ENCODE measurements around the gene PLAC9. TPM values are rescaled to one million over a fixed set of nuclear protein-coding genes. Genes with fewer than 3 reads are reported as not detected.

PLAC9 gene
- total and polyA plus RNA-seq, 4 donors: 11.8 to 53.1 (median 23.4) TPM

GRCh38 chr10:80187465-80188409 is 55.2 kb downstream of the PLAC9 start:
- H3K9ac ChIP-seq (ENCODE audit: insufficient read depth in 1 of 2, low read length in 2 of 2): no peak overlapping the region
- no peak for DNase-seq

GRCh38 chr10:80188713-80189112 is 56.2 kb downstream of the PLAC9 start:
- 93 to 96% methylated on average over 9 of the region's 9 CpGs for WGBS, 2 donors
- no peak for ATAC-seq (ENCODE audit: insufficient read depth, low FRiP score)
- H3K27me3 ChIP-seq (ENCODE audit: control insufficient read depth in 3 of 3, insufficient read depth in 3 of 3, low read length in 2 of 3): no peaks in the 10 kb centered on the region
- no peak overlapping the region for H3K4me3 ChIP-seq
- peaks cover 5 to 36% (median 10%) of the 10 kb centered on the region in 5 donors for H3K4me1 ChIP-seq (ENCODE audit: control insufficient read depth in 5 of 5, insufficient read depth in 5 of 5, low read length in 5 of 5)
- no peak for DNase-seq
- peaks cover 0 to under 1% (median 0%) of the 10 kb centered on the region in 4 donors for H3K36me3 ChIP-seq (ENCODE audit: control insufficient read depth in 4 of 4, insufficient read depth in 4 of 4, low read length in 4 of 4)
- H3K9me3 ChIP-seq (ENCODE audit: control insufficient read depth in 4 of 4, insufficient read depth in 3 of 4, low read length in 3 of 4): no peaks in the 10 kb centered on the region
- no peak for TF ChIP-seq CTCF (IDR thresholded peaks at IDR 0.05; ENCODE audit: control extremely low read depth, extremely low read depth)
- no peak overlapping the region for H3K9ac ChIP-seq (ENCODE audit: insufficient read depth in 1 of 2, low read length in 2 of 2)
- peak overlapping the region in 1 of 2 donors; percentile 22 for H3K27ac ChIP-seq (ENCODE audit: low read depth in 1 of 2, low read length in 1 of 2)

More at GRCh38 chr10:80187465-80188409, 55.2 kb downstream of the PLAC9 start:
- no peak for ATAC-seq (ENCODE audit: insufficient read depth, low FRiP score)
- H3K27me3 ChIP-seq (ENCODE audit: control insufficient read depth in 3 of 3, insufficient read depth in 3 of 3, low read length in 2 of 3): no peaks in the 10 kb centered on the region
- H3K4me1 ChIP-seq (ENCODE audit: control insufficient read depth in 5 of 5, insufficient read depth in 5 of 5, low read length in 5 of 5): peaks cover 5 to 42% (median 10%) of the 10 kb centered on the region in 5 donors
- peak overlapping the region; percentile 24 to 62 for H3K27ac ChIP-seq (ENCODE audit: low read depth in 1 of 2, low read length in 1 of 2)
- H3K9me3 ChIP-seq (ENCODE audit: control insufficient read depth in 4 of 4, insufficient read depth in 3 of 4, low read length in 3 of 4): no peaks in the 10 kb centered on the region
- WGBS, 2 donors: 20 to 43% methylated on average over 16 of the region's 16 CpGs
- no peak overlapping the region for H3K4me3 ChIP-seq
- no peak for TF ChIP-seq CTCF (IDR thresholded peaks at IDR 0.05; ENCODE audit: control extremely low read depth, extremely low read depth)
- H3K36me3 ChIP-seq (ENCODE audit: control insufficient read depth in 4 of 4, insufficient read depth in 4 of 4, low read length in 4 of 4): peaks cover 0 to 4% (median 0%) of the 10 kb centered on the region in 4 donors

- H3K4me3 ChIP-seq: no peak overlapping the region
- ATAC-seq (ENCODE audit: insufficient read depth, low FRiP score) (no peak), DNase-seq (no peak)
- H3K27me3 ChIP-seq (ENCODE audit: control insufficient read depth in 3 of 3, insufficient read depth in 3 of 3, low read length in 2 of 3): no peaks in the 10 kb centered on the region
- WGBS, 2 donors: 61 to 74% methylated on average over 16 of the region's 16 CpGs
- H3K9ac ChIP-seq (ENCODE audit: insufficient read depth in 1 of 2, low read length in 2 of 2): no peak overlapping the region
- no peak for TF ChIP-seq CTCF (IDR thresholded peaks at IDR 0.05; ENCODE audit: control extremely low read depth, extremely low read depth)
- H3K4me1 ChIP-seq (ENCODE audit: control insufficient read depth in 5 of 5, insufficient read depth in 5 of 5, low read length in 5 of 5): peaks cover 5 to 45% (median 22%) of the 10 kb centered on the region in 5 donors
- H3K9me3 ChIP-seq (ENCODE audit: control insufficient read depth in 4 of 4, insufficient read depth in 3 of 4, low read length in 3 of 4): no peaks in the 10 kb centered on the region
- peaks cover 0 to 3% (median 0%) of the 10 kb centered on the region in 4 donors for H3K36me3 ChIP-seq (ENCODE audit: control insufficient read depth in 4 of 4, insufficient read depth in 4 of 4, low read length in 4 of 4)
- H3K27ac ChIP-seq (ENCODE audit: low read depth in 1 of 2, low read length in 1 of 2): peak overlapping the region in 1 of 2 donors; percentile 48
Measured at GRCh38 chr10:80191589-80192270, 59.2 kb downstream of the PLAC9 start.
